AG04450 (cell line): ENCODE measurements around the gene PRDX6. TPM values are rescaled to one million over a fixed set of nuclear protein-coding genes. Genes with fewer than 3 reads are reported as not detected.
"Not testable (repeated sequence)": the region's sequence is repeated elsewhere in the genome, so short reads cannot be mapped to it uniquely, and the experiment has no call there.

Experiments used
- CTCF ChIA-PET: fragments of 300-600, 350-600 bp; formaldehyde crosslinking; extraction: SDS; loops from one replicate; lab custom pipeline; 2022; ENCODE audit warnings: antibody characterized with exemption, inconsistent platforms; lab: Charles Lee
- POLR2A ChIA-PET: fragments of 350-600 bp; formaldehyde crosslinking; extraction: SDS; loops from one replicate; lab custom pipeline; 2021; ENCODE audit warnings: antibody characterized with exemption, inconsistent platforms; lab: Yijun Ruan, JAX
- DNase-seq: peaks from one replicate; pipeline ENCODE4 v3.0.0-alpha.2; 2011; ENCODE audit warnings: low read depth, low spot score
- H3K27ac ChIP-seq: one replicate; pipeline ENCODE4 v1.5.1; 2012; ENCODE audit warnings: low read depth, low read length, control low read depth
- H3K27me3 ChIP-seq: one replicate; pipeline ENCODE4 v1.6.0; 2012; ENCODE audit warnings: low read length; ENCODE audit not compliant: control insufficient read depth, insufficient read depth
- H3K4me3 ChIP-seq: 2 replicates; pipeline ENCODE4 v1.5.1; 2011; ENCODE audit warnings: mild to moderate bottlenecking, low read depth, low read length, control low read depth
- H3K9me3 ChIP-seq: 2 replicates; pipeline ENCODE4 v1.5.1; 2012; ENCODE audit warnings: low read length; ENCODE audit not compliant: control insufficient read depth, insufficient read depth
- polyA plus RNA-seq: library from polyadenylated mRNA; depleted of rRNA; stranded (reverse); fragments of >200 nt; gene quantifications from 2 replicates; pipeline ENCODE4 v1.2.3, GENCODE V29; 2011
- TF ChIP-seq, protein P1 (sequence below): IDR thresholded peaks from 2 replicates; pipeline ENCODE4 v1.5.1; 2011; ENCODE audit warnings: low read depth, low read length, control low read depth, inconsistent platforms

Gene PRDX6
- polyA plus RNA-seq, 1 experiment = 545 TPM

DNA sequence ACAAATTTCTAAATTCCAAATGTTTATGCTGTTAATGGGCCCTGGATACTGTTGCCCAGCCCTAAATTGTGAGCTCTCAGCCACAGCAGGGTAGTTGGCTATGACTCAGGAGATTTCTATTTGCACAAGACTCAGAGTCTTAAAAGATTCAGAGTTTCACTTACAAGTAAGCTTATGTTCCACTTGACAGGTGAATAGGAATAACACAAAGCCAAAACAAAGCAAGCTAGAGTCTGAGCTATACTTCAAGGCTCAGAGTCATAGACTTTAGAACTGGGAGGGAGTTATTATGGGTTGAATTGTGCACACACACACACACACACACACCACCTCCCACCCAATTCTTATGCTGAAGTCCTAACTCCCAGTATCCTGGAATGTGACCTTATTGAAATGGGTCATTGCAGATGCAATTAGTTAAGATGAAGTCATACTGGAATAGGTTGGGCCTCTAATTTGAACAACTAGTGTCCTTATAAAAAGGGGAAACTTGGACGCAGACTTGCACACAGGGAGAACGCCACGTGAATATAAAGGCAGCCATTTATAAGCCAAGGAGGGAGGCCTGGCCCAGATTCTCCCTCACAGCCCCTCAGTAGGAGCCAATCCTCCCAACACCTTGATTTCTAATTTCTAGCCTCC is 30.2 kb downstream of the PRDX6 start:
- Histone ChIP-seq H3K27ac (no peak overlapping the region), H3K4me3 (no peak overlapping the region), H3K27me3 (no peaks in the 10 kb centered on the region), H3K9me3 (no peaks in the 10 kb centered on the region)
- TF ChIP-seq, protein P1, sequence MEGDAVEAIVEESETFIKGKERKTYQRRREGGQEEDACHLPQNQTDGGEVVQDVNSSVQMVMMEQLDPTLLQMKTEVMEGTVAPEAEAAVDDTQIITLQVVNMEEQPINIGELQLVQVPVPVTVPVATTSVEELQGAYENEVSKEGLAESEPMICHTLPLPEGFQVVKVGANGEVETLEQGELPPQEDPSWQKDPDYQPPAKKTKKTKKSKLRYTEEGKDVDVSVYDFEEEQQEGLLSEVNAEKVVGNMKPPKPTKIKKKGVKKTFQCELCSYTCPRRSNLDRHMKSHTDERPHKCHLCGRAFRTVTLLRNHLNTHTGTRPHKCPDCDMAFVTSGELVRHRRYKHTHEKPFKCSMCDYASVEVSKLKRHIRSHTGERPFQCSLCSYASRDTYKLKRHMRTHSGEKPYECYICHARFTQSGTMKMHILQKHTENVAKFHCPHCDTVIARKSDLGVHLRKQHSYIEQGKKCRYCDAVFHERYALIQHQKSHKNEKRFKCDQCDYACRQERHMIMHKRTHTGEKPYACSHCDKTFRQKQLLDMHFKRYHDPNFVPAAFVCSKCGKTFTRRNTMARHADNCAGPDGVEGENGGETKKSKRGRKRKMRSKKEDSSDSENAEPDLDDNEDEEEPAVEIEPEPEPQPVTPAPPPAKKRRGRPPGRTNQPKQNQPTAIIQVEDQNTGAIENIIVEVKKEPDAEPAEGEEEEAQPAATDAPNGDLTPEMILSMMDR = no peak
- DNase-seq = peak; percentile 49
- CTCF ChIA-PET = interaction anchor here (1.3 kb wide), 1 partner anchor 76 kb away, joined by 3 read pairs; no protein-coding TSS in a partner anchor
- POLR2A ChIA-PET = interaction anchor here (0.6 to 0.8 kb wide), 4 partner anchors 29 to 1179 kb away, joined by 3 to 4 read pairs (median 3); partner anchors contain the start of gene PRDX6

DNA sequence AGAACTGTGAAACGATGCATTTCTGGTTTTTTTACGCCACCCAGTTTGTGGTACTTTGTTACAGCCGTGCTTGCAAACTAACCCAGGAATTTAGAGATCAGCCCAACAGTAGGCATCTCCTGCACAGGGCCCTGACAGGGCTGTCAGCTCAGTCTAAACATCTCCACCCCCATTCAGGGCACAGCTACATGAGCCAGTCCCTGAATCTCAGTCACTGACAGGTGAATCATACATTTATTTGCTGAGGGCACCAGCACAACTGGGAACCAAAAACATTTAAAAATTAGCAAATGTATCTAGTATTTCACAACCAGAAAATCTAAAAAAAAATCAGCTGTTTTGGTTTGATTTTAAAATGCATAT is 30.7 kb downstream of the PRDX6 start:
- ChIA-PET CTCF (interaction anchor here (1.3 kb wide), 1 partner anchor 77 kb away, joined by 3 read pairs; no protein-coding TSS in a partner anchor), POLR2A (interaction anchor here (0.6 to 0.8 kb wide), 3 partner anchors 31 to 1178 kb away, joined by 3 to 4 read pairs (median 3); partner anchors contain the start of gene PRDX6)
- Histone ChIP-seq H3K9me3 (no peaks in the 10 kb centered on the region), H3K4me3 (no peak overlapping the region), H3K27me3 (no peaks in the 10 kb centered on the region), H3K27ac (no peak overlapping the region)
- TF ChIP-seq, protein P1 = no peak
- DNase-seq = no peak

DNA sequence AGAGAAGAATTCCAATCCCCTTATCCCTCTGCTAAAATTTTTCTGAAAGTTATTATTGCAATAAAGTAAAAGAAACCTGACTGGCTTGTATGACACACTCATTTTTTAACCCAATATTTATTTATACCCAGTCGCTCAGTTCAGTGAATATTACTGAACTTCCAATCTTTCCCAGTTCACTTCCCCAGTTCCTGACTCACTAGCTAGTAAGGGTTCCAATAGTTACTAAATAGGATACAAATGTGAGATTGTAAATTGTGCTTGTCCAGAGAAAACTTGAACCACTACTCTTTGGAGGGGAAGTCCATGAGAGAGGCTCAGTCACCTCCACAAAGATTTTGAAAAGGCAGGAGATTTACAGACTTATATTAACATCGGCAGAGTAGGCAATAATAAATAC is 31.4 kb downstream of the PRDX6 start:
- Histone ChIP-seq H3K4me3 (no peak overlapping the region), H3K27ac (no peak overlapping the region), H3K27me3 (no peaks in the 10 kb centered on the region), H3K9me3 (no peaks in the 10 kb centered on the region)
- ChIA-PET POLR2A (no interaction called here), CTCF (no interaction called here)
- TF ChIP-seq, protein P1 = no peak
- DNase-seq = no peak

DNA sequence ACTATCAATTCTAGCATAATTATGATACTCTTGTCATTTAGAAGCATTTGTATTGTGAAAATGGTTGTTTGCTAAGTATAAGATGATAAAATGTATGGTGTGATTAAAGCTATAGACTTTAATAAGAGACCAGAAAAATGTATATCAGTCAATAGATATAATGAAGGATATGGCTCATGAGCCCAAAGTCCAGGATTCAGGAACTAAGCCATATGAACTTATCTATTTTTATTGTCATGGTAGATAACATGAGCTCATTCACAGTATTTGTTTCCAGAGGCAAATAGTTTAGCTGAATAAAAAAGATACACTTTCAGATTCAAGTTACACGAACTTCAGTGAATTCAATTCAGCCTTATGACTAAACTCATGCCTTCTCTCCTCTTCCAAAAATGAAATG is 32.7 kb downstream of the PRDX6 start:
- Histone ChIP-seq H3K27me3 (no peaks in the 10 kb centered on the region), H3K27ac (no peak overlapping the region), H3K4me3 (no peak overlapping the region), H3K9me3 (no peaks in the 10 kb centered on the region)
- ChIA-PET CTCF (no interaction called here), POLR2A (no interaction called here)
- TF ChIP-seq, protein P1 = no peak
- DNase-seq = no peak

DNA sequence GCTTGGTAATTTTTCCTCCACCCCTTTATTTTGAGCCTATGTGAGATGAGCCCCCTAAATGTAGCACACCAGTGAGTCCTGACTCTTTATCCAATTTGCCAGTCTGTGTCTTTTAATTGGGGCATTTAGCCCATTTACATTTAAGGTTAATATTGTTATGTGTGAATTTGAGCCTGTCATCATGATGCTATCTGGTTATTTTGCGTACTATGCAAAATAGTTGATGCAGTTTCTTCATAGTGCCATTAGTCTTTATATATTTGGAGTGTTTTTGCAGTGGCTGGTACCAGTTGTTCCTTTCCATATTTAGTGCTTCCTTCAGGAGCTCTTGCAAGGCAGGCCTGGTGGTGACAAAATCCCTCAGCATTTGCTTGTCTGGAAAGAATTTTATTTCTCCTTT is 37.4 kb downstream of the PRDX6 start:
- H3K27ac ChIP-seq, H3K9me3 ChIP-seq, POLR2A ChIA-PET, DNase-seq, CTCF ChIA-PET, H3K4me3 ChIP-seq, H3K27me3 ChIP-seq: not testable (repeated sequence)
